ENCODE results near the gene C4BPA. TPM values are rescaled to one million over a fixed set of nuclear protein-coding genes. Genes with fewer than 3 reads are reported as not detected.

The C4BPA gene
- total and polyA plus RNA-seq, 10 of the 15 experiments (the other 5 are each of a cell fraction or from before 2014, with no cell fraction given), result 0.31 TPM; not detected in 9

DNA sequence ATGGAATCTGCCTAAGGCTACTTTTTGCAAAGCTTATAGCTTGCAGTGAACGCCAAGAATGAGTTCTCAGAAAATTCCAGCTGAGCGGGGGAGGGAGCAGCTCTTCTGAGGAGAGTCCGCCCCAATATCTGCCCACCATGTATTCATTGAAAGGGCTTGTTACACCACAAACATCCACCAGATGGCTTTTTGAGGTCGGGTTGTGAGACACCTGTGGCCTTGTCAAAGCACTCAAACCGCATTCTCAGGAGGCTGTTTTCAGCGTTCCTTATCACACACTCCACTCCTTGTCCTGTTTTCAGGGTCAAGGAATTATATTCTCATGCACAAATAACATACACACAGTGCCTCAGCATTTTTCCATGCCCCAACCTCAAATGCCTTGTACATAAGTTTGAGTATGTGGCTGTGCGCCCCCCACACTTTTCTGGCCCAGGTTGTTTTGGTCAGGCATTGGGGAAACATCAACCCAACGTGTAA, 19.3 kb upstream of the C4BPA start (continued):
- TF ChIP-seq, protein P1, sequence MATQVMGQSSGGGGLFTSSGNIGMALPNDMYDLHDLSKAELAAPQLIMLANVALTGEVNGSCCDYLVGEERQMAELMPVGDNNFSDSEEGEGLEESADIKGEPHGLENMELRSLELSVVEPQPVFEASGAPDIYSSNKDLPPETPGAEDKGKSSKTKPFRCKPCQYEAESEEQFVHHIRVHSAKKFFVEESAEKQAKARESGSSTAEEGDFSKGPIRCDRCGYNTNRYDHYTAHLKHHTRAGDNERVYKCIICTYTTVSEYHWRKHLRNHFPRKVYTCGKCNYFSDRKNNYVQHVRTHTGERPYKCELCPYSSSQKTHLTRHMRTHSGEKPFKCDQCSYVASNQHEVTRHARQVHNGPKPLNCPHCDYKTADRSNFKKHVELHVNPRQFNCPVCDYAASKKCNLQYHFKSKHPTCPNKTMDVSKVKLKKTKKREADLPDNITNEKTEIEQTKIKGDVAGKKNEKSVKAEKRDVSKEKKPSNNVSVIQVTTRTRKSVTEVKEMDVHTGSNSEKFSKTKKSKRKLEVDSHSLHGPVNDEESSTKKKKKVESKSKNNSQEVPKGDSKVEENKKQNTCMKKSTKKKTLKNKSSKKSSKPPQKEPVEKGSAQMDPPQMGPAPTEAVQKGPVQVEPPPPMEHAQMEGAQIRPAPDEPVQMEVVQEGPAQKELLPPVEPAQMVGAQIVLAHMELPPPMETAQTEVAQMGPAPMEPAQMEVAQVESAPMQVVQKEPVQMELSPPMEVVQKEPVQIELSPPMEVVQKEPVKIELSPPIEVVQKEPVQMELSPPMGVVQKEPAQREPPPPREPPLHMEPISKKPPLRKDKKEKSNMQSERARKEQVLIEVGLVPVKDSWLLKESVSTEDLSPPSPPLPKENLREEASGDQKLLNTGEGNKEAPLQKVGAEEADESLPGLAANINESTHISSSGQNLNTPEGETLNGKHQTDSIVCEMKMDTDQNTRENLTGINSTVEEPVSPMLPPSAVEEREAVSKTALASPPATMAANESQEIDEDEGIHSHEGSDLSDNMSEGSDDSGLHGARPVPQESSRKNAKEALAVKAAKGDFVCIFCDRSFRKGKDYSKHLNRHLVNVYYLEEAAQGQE (IDR thresholded peaks at IDR 0.05; ENCODE audit: low read depth, low read length), result no peak
- TF ChIP-seq IKZF2 (IDR thresholded peaks at IDR 0.05), result no peak
- TF ChIP-seq, protein P2, sequence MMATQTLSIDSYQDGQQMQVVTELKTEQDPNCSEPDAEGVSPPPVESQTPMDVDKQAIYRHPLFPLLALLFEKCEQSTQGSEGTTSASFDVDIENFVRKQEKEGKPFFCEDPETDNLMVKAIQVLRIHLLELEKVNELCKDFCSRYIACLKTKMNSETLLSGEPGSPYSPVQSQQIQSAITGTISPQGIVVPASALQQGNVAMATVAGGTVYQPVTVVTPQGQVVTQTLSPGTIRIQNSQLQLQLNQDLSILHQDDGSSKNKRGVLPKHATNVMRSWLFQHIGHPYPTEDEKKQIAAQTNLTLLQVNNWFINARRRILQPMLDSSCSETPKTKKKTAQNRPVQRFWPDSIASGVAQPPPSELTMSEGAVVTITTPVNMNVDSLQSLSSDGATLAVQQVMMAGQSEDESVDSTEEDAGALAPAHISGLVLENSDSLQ (IDR thresholded peaks at IDR 0.05), result no peak

DNA sequence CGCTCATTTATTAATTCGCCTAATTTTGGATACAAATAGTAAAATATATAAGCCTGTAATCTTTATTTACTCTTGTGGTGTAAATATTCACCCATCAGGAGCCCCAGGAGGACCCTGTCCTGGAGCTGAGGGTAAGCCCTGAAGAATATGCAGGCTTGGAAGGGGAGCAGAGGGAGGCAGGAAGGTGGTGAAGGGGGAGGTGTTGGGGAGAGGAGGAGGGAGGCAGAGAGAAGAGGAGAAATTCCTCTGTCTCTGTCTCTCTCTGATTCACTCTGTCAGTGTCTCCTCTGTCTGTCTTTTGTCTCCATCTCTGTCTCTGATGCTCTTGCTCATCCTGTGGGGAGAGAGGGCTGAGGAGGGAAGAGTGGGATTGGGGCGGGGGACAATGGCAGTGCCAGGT, 18.1 kb upstream of the C4BPA start:
- no peak overlapping the region for H3K4me3 ChIP-seq
- in situ Hi-C loops (cut with MboI) (loop anchor here (5.0 kb wide), 1 partner anchor 411 kb away; the partner anchor contains the start of gene CR1), intact Hi-C loops (cut with micrococcal nuclease; ENCODE audit: unreplicated experiment) (no loop called here)
- H3K79me2 ChIP-seq (ENCODE audit: control insufficient read depth, insufficient read depth, low read length), result no peaks in the 10 kb centered on the region
- RAD21 ChIA-PET (ENCODE audit: unreplicated experiment), result interaction anchor here (0.7 kb wide), 1 partner anchor 12 kb away, joined by 3 read pairs; no protein-coding TSS in a partner anchor
- H3K9me3 ChIP-seq (replicated peaks; ENCODE audit: control insufficient read depth, insufficient read depth, low read length), result no peaks in the 10 kb centered on the region
- ATAC-seq (no peak), FAIRE-seq (no peak), DNase-seq (ENCODE audit: low read depth, low spot score) (no peak)
- H3K9ac ChIP-seq (ENCODE audit: control insufficient read depth, insufficient read depth, low read length), result no peak overlapping the region
- H3K4me2 ChIP-seq (ENCODE audit: control insufficient read depth, insufficient read depth), result no peak overlapping the region
- SMC1A ChIA-PET (ENCODE audit: uncharacterized antibody, unreplicated experiment), result interaction anchor here (0.7 to 4.7 kb wide), 2 partner anchors 320 to 330 kb away, joined by 5 to 69 read pairs; no protein-coding TSS in a partner anchor
- H3K27ac ChIP-seq (ENCODE audit: control insufficient read depth, insufficient read depth), result no peak overlapping the region
- POLR2A ChIA-PET, result no interaction called here
- no peak overlapping the region for H2AFZ ChIP-seq (ENCODE audit: control insufficient read depth, low read depth, low read length)
- peaks cover 4% of the 10 kb centered on the region; the same call in 1 of the 2 replicates for H3K4me1 ChIP-seq (ENCODE audit: control insufficient read depth, insufficient read depth, low read length)
- H3K36me3 ChIP-seq (ENCODE audit: control insufficient read depth in 2 of 2, insufficient read depth in 2 of 2, low read length in 1 of 2), result no peaks in the 10 kb centered on the region
- H3K27me3 ChIP-seq (replicated peaks in 1 of 2; ENCODE audit: control insufficient read depth in 2 of 2, insufficient read depth in 2 of 2, low read length in 1 of 2), result no peaks in the 10 kb centered on the region
- WGBS (ENCODE audit: insufficient coverage, insufficient replicate concordance, low lambda C conversion rate, missing lambda C conversion rate), result 95% methylated on average over 3 of the region's 3 CpGs
- CTCF ChIA-PET, result interaction anchor here (2.0 to 8.3 kb wide), 4 partner anchors 9 to 320 kb away, joined by 6 to 154 read pairs (median 22); partner anchors contain the start of genes C1orf116 and YOD1
- no peaks in the 10 kb centered on the region for H4K20me1 ChIP-seq (ENCODE audit: control insufficient read depth, insufficient read depth)
- no TSS peak for BruUV-seq (replicated peaks)
- TF ChIP-seq ASH2L (IDR thresholded peaks at IDR 0.05; ENCODE audit: borderline replicate concordance, low read depth) (no peak), JUND (IDR thresholded peaks at IDR 0.05; ENCODE audit: low read depth, low read length) (no peak), SUZ12 (IDR thresholded peaks at IDR 0.05; ENCODE audit: unreplicated experiment) (no peak), MYB (IDR thresholded peaks at IDR 0.05; ENCODE audit: borderline replicate concordance, low read depth, low read length) (no peak), SIN3A (IDR thresholded peaks at IDR 0.05; ENCODE audit: low read depth, low read length) (no peak), IKZF2 (IDR thresholded peaks at IDR 0.05) (no peak), POLR2AphosphoS2 (IDR thresholded peaks at IDR 0.05; ENCODE audit: low read depth, low read length) (no peak), RCOR1 (conservative IDR thresholded peaks at IDR 0.05; ENCODE audit: low read depth, low read length) (no peak), ZNF274 (IDR thresholded peaks at IDR 0.05; ENCODE audit: insufficient read depth, insufficient read length) (no peak), TCF12 (IDR thresholded peaks at IDR 0.05; ENCODE audit: low read depth, low read length) (no peak), NFIC (IDR thresholded peaks at IDR 0.05; ENCODE audit: low read depth, low read length) (no peak), STAT1 (conservative IDR thresholded peaks at IDR 0.05) (no peak)
- TF ChIP-seq, protein P3, sequence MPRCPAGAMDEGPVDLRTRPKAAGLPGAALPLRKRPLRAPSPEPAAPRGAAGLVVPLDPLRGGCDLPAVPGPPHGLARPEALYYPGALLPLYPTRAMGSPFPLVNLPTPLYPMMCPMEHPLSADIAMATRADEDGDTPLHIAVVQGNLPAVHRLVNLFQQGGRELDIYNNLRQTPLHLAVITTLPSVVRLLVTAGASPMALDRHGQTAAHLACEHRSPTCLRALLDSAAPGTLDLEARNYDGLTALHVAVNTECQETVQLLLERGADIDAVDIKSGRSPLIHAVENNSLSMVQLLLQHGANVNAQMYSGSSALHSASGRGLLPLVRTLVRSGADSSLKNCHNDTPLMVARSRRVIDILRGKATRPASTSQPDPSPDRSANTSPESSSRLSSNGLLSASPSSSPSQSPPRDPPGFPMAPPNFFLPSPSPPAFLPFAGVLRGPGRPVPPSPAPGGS (IDR thresholded peaks at IDR 0.05; ENCODE audit: borderline replicate concordance, insufficient read depth, low read depth, low read length, poor library complexity, severe bottlenecking), result no peak
- TF ChIP-seq, protein P4, sequence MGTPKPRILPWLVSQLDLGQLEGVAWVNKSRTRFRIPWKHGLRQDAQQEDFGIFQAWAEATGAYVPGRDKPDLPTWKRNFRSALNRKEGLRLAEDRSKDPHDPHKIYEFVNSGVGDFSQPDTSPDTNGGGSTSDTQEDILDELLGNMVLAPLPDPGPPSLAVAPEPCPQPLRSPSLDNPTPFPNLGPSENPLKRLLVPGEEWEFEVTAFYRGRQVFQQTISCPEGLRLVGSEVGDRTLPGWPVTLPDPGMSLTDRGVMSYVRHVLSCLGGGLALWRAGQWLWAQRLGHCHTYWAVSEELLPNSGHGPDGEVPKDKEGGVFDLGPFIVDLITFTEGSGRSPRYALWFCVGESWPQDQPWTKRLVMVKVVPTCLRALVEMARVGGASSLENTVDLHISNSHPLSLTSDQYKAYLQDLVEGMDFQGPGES (IDR thresholded peaks at IDR 0.05), result no peak
